Nephron (organoid): Measurements from ENCODE around the gene RBM15.
A peak's percentile ranks its signal among the peaks of the same experiment; 100 is the strongest.

Source experiments
- H3K27ac Mint-ChIP-seq, 3 experiments: 2 replicates each; pipeline ENCODE4 v1.8.0; 2020; ENCODE audit warnings: mixed read lengths in 3 of 3, mild to moderate bottlenecking in 2 of 3, moderate library complexity in 1 of 3
- H3K27me3 Mint-ChIP-seq: 2 replicates; pipeline ENCODE4 v1.8.0; 2021; ENCODE audit warnings: low read depth, mild to moderate bottlenecking, moderate library complexity, mixed read lengths
- H3K36me3 Mint-ChIP-seq: 2 replicates; pipeline ENCODE4 v1.8.0; 2020; ENCODE audit warnings: low read depth, mixed read lengths
- H3K4me1 Mint-ChIP-seq: 2 replicates; pipeline ENCODE4 v1.8.0; 2020; ENCODE audit warnings: mixed read lengths
- H3K4me3 Mint-ChIP-seq, 3 experiments: 2 replicates each; pipeline ENCODE4 v1.8.0; 2020; ENCODE audit warnings: mild to moderate bottlenecking in 3 of 3, mixed read lengths in 3 of 3, moderate library complexity in 2 of 3
- H3K9me3 Mint-ChIP-seq: 2 replicates; pipeline ENCODE4 v1.8.0; 2020; ENCODE audit warnings: mixed read lengths
- TF ChIP-seq, protein P1 (sequence below), 3 experiments: fragments of 200-600 bp; sonication (generic); IDR thresholded peaks; one replicate each; pipeline ENCODE4 v1.5.0; 2021; ENCODE audit warnings: antibody characterized with exemption in 3 of 3; ENCODE audit not compliant: unreplicated experiment in 3 of 3

Gene RBM15

DNA sequence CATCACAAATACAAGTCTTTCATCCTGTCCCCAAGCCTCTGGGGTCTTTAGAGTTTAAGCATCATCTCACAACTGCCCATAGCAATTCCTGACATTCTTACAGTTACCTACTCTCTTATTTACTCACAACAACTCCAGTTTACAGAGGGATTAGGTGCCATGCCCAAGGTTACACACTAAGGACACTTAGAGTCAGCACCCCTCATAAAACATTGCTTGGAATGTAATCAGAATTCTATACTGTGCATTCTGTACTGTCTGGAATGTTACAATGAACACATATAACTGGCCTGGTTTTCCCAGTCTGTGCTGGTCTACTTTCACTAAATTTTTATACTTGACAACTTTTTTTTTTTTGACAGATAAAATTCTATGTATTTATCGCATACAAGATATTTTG, 14.5 kb upstream of the RBM15 start:
- H3K9me3 Mint-ChIP-seq, result no peaks in the 10 kb centered on the region
- H3K27ac Mint-ChIP-seq, result no peak overlapping the region
- TF ChIP-seq, protein P1, sequence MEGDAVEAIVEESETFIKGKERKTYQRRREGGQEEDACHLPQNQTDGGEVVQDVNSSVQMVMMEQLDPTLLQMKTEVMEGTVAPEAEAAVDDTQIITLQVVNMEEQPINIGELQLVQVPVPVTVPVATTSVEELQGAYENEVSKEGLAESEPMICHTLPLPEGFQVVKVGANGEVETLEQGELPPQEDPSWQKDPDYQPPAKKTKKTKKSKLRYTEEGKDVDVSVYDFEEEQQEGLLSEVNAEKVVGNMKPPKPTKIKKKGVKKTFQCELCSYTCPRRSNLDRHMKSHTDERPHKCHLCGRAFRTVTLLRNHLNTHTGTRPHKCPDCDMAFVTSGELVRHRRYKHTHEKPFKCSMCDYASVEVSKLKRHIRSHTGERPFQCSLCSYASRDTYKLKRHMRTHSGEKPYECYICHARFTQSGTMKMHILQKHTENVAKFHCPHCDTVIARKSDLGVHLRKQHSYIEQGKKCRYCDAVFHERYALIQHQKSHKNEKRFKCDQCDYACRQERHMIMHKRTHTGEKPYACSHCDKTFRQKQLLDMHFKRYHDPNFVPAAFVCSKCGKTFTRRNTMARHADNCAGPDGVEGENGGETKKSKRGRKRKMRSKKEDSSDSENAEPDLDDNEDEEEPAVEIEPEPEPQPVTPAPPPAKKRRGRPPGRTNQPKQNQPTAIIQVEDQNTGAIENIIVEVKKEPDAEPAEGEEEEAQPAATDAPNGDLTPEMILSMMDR (IDR thresholded peaks at IDR 0.05; ENCODE audit: unreplicated experiment in 3 of 3), result no peak
- H3K4me1 Mint-ChIP-seq, result no peaks in the 10 kb centered on the region
- H3K36me3 Mint-ChIP-seq, result no peaks in the 10 kb centered on the region
- H3K27me3 Mint-ChIP-seq, result peaks cover 5% of the 10 kb centered on the region
- no peak overlapping the region for H3K4me3 Mint-ChIP-seq

DNA sequence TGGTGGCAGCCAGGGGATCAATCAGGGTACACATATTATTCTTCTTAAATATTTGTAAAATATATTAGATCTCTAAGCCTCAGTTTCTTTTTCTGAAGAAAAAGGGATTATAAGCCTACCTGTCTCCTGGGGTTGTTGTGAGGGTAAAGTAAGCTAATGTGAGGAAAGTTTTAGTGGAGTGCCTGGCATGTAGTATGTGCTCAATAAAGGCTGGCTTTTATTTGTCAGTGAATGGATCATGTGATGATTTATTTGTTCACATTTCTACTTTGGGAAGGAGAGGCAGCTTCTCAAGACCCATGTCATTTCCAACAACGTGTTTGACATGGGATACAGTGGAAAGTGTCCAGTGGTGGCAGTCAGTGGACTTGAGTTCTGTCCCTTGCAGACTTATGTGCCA, 12.4 kb upstream of the RBM15 start:
- H3K27me3 Mint-ChIP-seq, result peaks cover 4% of the 10 kb centered on the region
- no peaks in the 10 kb centered on the region for H3K4me1 Mint-ChIP-seq
- no peaks in the 10 kb centered on the region for H3K9me3 Mint-ChIP-seq
- TF ChIP-seq, protein P1 (IDR thresholded peaks at IDR 0.05; ENCODE audit: unreplicated experiment in 3 of 3), result no peak
- H3K4me3 Mint-ChIP-seq, result no peak overlapping the region
- H3K36me3 Mint-ChIP-seq, result no peaks in the 10 kb centered on the region
- H3K27ac Mint-ChIP-seq, result no peak overlapping the region

DNA sequence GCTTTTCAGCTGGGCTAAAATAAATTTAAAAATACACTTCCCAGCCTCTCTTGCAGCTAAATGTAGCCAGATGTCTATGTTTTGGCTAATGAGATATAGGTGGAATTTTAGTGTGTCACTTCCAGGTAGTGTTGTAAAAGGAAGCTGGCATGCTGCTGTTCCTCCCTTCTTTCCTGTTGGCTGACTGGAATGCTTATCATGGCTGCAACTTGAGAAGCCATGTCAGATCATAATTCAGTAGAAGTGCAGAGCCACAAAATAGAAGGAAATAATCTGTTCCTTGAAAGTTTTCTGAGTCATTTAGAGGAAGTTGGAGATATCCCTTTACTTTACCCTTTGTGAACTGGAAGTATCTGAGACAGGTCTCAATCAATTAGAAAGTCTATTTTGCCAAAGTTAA, 10.9 kb upstream of the RBM15 start:
- TF ChIP-seq, protein P1 (IDR thresholded peaks at IDR 0.05; ENCODE audit: unreplicated experiment in 3 of 3), result no peak
- no peaks in the 10 kb centered on the region for H3K9me3 Mint-ChIP-seq
- H3K36me3 Mint-ChIP-seq, result no peaks in the 10 kb centered on the region
- no peaks in the 10 kb centered on the region for H3K4me1 Mint-ChIP-seq
- H3K27me3 Mint-ChIP-seq, result peaks cover 1% of the 10 kb centered on the region
- H3K4me3 Mint-ChIP-seq, result no peak overlapping the region
- no peak overlapping the region for H3K27ac Mint-ChIP-seq

DNA sequence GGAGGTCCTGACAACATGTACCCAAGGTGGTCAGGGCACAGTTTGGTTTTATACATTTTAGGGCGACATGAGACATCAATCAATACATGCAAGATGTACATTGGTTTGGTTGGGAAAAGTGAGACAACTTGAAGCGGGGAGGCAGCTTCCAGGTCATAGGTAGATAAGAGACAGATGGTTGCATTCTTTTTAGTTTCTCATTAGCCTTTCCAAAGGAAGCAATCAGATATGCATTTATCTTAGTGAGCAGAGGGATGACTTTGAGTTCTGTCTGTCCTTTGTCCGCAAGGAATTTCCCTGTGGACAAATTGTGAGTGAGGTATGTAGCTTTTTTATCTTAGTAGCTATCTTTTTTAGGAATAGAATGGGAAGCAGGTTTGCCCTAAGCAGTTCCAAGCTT, 10.5 kb upstream of the RBM15 start:
- no peak overlapping the region for H3K27ac Mint-ChIP-seq
- TF ChIP-seq, protein P1 (IDR thresholded peaks at IDR 0.05; ENCODE audit: unreplicated experiment in 3 of 3), result no peak
- no peaks in the 10 kb centered on the region for H3K36me3 Mint-ChIP-seq
- peaks cover 3% of the 10 kb centered on the region for H3K27me3 Mint-ChIP-seq
- H3K9me3 Mint-ChIP-seq, result no peaks in the 10 kb centered on the region
- no peak overlapping the region for H3K4me3 Mint-ChIP-seq
- H3K4me1 Mint-ChIP-seq, result no peaks in the 10 kb centered on the region

DNA sequence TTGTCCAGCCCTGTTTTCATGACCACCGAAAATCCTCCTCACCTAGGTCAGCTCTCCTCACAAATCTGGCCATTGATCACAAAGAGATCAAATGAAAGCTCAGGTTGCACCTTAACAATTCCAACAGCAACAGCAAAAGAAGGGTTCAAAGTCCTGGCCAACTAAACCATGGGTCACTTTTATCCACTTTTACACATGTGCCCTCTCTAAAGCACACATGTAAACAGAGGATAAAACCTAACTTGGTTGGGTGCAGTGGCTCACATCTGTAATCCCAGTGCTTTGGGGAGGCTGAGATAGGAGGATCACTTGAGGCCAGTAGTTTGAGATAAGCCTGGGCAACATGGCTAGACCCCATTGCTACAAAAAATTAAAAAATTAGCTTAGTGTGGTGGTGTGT, 3.9 kb upstream of the RBM15 start:
- Mint-ChIP-seq H3K36me3 (peaks cover 3% of the 10 kb centered on the region), H3K9me3 (no peaks in the 10 kb centered on the region), H3K4me3 (no peak overlapping the region), H3K27me3 (peaks cover 3% of the 10 kb centered on the region), H3K27ac (no peak overlapping the region), H3K4me1 (peaks cover 9% of the 10 kb centered on the region)
- TF ChIP-seq, protein P1 (IDR thresholded peaks at IDR 0.05; ENCODE audit: unreplicated experiment in 3 of 3), result no peak

DNA sequence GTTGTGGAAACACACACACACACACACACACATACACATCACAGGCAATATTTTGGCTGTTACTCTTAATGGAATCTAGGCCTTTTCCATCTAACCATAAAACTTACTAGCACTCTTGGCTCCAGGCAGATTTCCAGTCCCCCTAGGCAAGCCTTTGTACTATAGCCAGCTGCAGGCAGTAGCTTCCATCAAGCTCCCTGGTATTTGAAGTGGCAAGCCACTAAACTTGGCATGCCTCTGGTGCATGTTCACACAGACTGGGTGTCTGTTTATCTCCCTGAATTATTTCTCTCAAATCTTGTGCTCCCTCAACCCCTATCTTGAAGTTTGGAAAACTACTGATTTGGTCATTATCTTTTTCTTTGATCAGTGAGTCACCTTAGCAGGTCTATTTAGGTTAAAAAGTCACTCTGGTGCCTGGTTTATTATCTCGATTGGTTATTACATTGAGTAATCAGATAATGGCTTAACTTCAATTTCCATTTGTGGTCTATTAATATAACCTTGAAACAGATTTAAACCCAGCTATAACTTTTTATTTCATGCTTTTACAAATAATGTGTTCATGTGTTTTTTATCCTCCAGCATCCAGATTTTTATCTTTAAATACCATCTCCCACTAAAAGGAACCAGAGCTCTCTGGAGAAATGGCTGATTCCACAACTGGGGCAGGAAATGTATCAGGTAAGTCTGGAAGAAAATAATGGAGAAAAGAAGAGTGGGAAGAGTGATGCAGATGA, 2.7 kb upstream of the RBM15 start:
- H3K36me3 Mint-ChIP-seq, result peaks cover 14% of the 10 kb centered on the region
- TF ChIP-seq, protein P1 (IDR thresholded peaks at IDR 0.05; ENCODE audit: unreplicated experiment in 3 of 3), result no peak
- peak overlapping the region; percentile 68 to 82 (median 79) for H3K4me3 Mint-ChIP-seq
- no peaks in the 10 kb centered on the region for H3K9me3 Mint-ChIP-seq
- H3K4me1 Mint-ChIP-seq, result peaks cover 21% of the 10 kb centered on the region
- H3K27me3 Mint-ChIP-seq, result peaks cover 3% of the 10 kb centered on the region
- H3K27ac Mint-ChIP-seq, result peak overlapping the region in 2 of 3 experiments; percentile 69 to 72
